NCI-H128 (cell line): ENCODE results near the gene SRF.
A peak's percentile ranks its signal among the peaks of the same experiment; 100 is the strongest.
"Not testable (repeated sequence)": the region's sequence is repeated elsewhere in the genome, so short reads cannot be mapped to it uniquely, and the experiment has no call there.

Source experiments
- DNase-seq: peaks from one replicate; lab custom pipeline; 2025; ENCODE audit not compliant: unreplicated experiment; lab: John Stamatoyannopoulos, UW

Gene SRF

GRCh38 chr6:43170931-43171706 is at the start of gene SRF:
TSS of gene SRF (plus strand) at chr6:43171269. CDS start at chr6:43171657, 388 bp downstream.
- DNase-seq: peak; percentile 98

DNA sequence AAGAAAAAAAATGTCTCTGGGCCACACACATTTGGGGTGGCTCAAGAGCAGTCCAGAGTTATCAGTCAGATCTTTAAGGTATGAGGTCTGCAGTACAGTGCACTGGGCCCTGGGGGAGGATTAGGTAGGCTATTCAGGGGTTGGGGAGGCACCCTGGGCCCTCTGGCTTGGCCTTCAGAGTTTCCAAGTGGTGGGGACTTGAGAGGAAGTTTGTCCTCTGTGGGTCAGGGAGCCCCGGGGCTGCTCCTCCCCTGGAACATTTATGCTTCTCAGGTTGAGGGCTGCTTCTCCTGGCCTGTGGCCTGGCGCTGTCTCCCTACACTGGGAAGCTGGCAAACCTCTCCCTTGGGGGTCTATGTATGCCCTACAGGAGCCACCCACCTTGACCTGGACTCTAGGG is 48.9 kb upstream of the SRF start:
- DNase-seq: no peak

DNA sequence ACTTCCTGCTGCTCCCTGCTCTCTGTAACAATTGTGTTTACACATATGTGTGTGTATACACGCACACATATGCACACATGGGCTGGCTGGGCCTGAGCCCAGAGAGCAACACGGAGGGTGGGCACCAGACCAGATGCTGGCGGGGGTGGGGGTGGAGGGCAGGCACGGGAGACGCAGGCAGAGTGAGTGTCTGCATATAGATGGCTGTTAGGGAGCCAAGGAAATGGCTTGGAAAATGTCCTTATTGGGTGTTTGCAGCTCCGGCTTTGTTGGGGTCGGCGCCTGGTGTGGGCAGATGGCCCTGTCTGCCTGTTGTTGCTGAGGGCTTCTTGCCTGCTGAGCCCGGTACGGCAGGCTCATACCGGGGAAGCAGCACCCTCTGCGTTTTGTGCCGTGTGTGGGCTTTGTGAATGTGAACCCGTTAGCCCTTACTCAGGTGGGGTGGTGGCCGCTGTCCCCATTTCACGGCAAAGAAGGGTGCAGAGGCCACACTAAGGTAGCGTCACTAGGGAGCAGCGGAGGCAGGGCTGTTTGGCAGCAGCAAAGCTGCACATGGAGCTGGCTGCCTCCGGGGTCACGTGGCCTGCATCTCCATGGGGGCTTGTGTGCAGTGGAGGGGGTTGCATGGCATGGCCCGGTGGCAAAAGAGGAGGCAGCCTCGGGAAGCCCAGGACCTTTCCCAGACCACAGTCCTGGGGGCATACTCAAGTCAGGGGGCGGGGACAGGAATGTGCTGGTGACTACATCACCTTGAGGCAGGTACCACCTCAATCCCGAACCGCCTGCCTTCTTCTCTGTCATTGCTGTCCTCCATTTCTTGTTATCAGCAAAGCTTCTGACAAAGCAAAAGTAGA is 47.4 kb upstream of the SRF start:
- DNase-seq: no peak

DNA sequence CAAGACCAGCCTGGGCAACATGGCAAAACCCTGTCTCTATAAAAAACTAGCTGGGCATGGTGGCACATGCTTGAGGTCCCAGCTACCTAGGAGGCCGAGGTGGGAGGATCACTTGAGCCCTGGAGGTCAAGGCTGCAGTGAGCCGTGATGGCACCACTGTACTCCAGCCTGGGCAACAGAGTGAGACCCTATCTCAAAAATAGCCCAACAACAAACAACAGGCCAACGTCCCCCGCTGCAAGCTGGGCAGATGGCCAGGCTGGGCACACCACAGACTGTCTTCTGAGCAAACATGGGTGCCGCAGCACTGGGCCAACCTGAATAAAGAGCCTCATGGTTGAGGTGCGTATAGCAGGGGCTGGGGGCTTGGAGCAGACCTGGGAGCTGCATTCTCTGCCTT is 46.6 kb upstream of the SRF start:
- no peak for DNase-seq

GRCh38 chr6:43125119-43125518 is 46.0 kb upstream of the SRF start:
- DNase-seq: no peak

- DNase-seq: no peak
Measured at GRCh38 chr6:43125555-43125954, 45.5 kb upstream of the SRF start.

- no peak for DNase-seq
Measured at GRCh38 chr6:43127180-43127579, 43.9 kb upstream of the SRF start.

DNA sequence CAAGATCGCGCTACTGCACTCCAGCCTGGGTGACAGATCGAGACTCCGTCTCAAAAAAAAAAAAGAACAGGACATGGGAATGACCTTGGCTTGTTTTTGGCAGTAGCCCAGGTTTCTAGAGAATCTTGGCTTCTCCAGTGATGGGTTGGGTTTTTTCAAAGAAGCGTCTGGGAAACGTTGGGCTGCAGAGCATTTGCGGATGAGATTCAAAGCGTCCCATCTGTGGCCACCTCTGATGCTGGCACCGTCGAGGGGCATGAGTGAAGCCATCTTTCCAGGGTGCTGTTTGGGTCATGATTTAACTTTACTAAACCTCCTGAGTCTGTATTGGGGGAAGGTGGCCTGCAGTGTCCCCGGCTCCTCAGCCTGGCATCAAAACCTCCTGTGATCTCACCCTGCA is 43.2 kb upstream of the SRF start:
- DNase-seq: no peak

GRCh38 chr6:43128926-43129325 is 42.1 kb upstream of the SRF start:
- no peak for DNase-seq

DNA sequence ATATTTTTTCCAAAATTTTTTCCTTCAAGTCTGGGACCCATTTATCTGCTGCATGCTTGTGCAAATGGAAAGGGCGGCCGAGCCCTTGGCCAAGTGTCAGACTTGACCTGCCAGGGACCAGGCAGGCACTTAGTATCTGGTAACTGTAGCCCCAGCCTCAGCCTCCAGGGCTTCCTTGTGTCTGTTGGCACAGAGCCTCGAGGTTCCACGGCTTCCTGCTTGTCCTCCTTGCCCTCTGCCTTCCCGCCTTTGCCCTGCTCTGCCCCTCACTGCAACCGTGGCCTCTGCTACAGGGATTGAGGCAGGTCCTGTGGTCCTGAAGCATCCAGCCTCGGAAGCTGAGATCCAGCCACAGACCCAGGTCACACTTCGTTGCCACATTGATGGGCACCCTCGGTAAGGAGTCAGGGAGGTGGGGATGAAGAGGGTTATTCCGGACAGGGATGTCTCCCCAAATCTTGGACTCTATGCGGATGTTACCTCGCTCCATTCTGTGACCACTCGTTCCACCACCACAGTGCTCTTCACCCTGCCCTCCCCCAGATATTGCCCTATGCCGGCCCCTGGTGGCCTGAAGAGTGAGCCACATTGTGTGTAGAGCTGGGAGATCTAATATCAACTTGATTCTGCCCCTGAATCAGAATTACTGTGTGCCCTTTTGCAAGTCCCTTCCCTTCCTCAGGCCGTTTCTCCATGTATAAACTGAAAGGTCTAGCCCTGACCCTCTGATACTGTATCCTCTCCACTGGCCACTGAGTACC is 41.5 kb upstream of the SRF start:
- DNase-seq: no peak

- no peak for DNase-seq
Measured at GRCh38 chr6:43130429-43130828, 40.6 kb upstream of the SRF start.

DNA sequence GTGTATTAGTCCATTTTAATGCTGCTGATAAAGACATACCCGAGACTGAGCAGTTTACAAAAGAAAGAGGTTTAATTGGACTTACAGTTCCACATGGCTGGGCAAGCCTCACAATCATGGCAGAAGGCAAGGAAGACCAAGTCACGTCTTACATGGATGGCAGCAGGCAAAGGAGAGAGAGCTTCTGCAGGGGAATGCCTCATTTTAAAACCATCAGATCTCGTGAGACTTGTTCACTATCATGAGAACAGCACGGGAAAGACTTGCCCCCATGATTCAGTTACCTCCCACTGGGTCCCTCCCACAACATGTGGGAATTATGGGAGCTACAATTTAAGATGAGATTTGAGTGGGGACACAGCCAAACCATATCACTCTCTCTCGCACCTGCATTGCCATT is 39.7 kb upstream of the SRF start:
- not testable (repeated sequence) for DNase-seq

DNA sequence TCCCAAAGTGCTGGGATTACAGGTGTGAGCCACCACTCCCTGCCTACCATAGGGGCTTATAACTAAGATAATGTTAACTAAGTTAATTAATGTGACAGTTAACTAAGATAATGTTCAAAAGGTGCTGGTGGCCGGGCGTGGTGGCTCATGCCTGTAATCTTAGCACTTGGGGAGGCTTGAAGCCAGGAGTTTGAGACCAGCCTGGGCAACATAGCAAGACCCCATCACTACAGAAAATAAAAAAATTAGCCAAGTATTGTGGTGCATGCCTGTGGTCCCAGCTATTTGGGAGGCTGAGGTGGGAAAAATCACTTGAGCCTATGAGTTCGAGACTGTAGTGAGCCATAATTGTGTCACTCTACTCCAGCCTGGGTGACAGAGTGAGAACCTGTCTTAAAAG is 32.8 kb upstream of the SRF start:
- DNase-seq: no peak

DNA sequence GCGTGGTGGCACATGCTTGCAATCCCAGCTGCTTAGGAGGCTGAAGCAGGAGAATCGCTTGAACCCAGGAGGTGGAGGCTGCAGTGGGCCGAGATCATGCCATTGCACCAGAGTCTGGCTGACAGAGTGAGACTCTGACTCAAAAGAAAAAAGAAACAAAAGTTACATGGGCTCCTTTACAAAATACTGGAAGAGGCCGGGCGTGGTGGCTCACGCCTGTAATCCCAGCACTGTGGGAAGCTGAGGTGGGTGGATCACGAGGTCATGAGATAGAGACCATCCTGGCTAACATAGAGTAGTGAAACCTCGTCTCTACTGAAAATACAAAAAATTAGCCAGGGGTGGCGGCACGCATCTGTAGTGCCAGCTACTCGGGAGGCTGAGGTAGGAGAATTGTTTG is 31.1 kb upstream of the SRF start:
- DNase-seq: not testable (repeated sequence)

GRCh38 chr6:43141644-43142043 is 29.4 kb upstream of the SRF start:
- no peak for DNase-seq

- DNase-seq: no peak
Measured at GRCh38 chr6:43142101-43142500, 29.0 kb upstream of the SRF start.

DNA sequence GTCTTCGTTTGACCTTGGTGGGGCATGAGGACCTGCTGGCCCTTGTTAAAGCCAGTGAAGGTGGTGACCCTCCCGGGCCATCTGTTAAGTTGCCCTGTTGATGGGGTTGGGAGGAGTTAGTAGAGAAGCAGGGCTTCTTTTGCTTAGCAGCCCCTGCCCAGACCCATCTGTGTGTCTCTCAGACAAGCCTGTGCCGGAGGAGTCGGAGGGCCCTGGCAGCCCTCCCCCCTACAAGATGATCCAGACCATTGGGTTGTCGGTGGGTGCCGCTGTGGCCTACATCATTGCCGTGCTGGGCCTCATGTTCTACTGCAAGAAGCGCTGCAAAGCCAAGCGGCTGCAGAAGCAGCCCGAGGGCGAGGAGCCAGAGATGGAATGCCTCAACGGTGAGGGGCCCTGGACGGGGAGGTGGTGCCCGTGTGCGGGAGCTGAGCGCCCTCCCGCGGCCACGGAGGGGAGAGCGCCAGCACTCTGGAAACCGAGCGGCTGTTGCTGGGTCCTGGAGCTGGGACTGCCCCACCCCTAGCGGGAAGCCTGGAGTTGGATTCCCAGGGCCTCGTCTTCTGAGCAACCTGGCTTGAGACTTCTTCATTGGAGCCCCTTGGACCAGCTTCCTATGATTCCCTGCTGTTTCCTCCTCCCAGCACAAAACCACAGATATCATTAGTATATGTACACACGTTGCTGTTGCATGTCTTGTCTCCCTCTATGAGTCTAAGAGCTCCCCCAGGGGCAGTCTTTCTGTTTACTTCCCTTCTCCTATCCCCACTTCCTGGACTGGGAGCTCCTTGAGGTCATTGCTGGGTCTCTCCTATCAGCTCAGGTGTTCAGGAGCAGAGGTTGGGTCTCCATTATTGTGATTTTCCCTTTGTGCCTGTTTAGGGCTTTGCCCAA is 27.6 kb upstream of the SRF start:
- peak; percentile 52 for DNase-seq

GRCh38 chr6:43144879-43145278 is 26.2 kb upstream of the SRF start:
- DNase-seq: no peak

DNA sequence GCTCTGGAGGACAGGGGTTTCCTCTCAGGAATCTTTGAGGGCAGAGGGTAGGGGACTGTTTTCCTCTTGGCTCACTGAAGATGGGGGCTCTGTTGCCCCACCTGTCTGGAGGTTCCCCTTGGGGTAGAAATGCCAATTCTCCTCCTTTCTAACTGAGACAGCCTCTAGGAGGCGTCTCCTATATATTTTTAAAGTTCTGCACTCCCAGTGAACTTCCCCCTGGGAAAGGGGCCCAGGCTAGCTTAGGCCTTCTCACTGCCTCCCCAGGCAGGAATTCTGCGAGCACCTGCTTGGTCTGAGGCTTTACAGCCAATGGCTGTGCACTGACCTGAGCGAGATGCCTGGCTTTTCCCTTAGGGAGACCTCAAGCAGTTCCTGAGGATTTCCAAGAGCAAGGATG is 24.8 kb upstream of the SRF start:
- DNase-seq: no peak
